ENCODE results near the gene TRIP13. TPM values are rescaled to one million over a fixed set of nuclear protein-coding genes. Genes with fewer than 3 reads are reported as not detected.

TRIP13 gene
- total and polyA plus RNA-seq, 9 of the 15 experiments (the other 6 are each of a cell fraction or from before 2014, with no cell fraction given) = 24.1 to 116 (median 53.2) TPM

GRCh38 chr5:885529-885928 is 7.2 kb upstream of the TRIP13 start:
- in situ Hi-C loops (cut with MboI) = no loop called here
- WGBS (ENCODE audit: insufficient coverage, low coverage, missing lambda C conversion rate) = 97% methylated on average over 11 of the region's 13 CpGs
- POLR2A ChIA-PET = no interaction called here

GRCh38 chr5:886036-886435 is 6.6 kb upstream of the TRIP13 start:
- ChIA-PET CTCF (ENCODE audit: low intra/inter-chr PET ratio) (no interaction called here), POLR2A (interaction anchor here (0.6 to 1.5 kb wide), 3 partner anchors 14 to 231 kb away, joined by 3 to 5 read pairs (median 3); no protein-coding TSS in a partner anchor)
- BruUV-seq (replicated peaks) = no TSS peak
- Histone ChIP-seq H3K4me3 (no peak overlapping the region), H2AFZ (ENCODE audit: low read depth, low read length) (no peak overlapping the region), H4K20me1 (replicated peaks; ENCODE audit: control insufficient read depth, insufficient read depth, low read length) (peaks cover 29% of the 10 kb centered on the region; the same call in 1 of the 2 replicates), H3K27ac (ENCODE audit: extremely low read depth, low read depth, low read length) (no peak overlapping the region), H3K79me2 (ENCODE audit: control insufficient read depth, insufficient read depth, low read length) (peaks cover 97% of the 10 kb centered on the region), H3K4me2 (ENCODE audit: insufficient read depth, low read length) (no peak overlapping the region), H3K9ac (ENCODE audit: insufficient read depth in 1 of 2, low read depth in 2 of 2, low read length in 2 of 2) (no peak overlapping the region), H3K36me3 (ENCODE audit: control insufficient read depth, insufficient read depth, low read length) (peaks cover 100% of the 10 kb centered on the region), H3K27me3 (ENCODE audit: control insufficient read depth in 2 of 2, insufficient read depth in 2 of 2, low read length in 2 of 2) (no peaks in the 10 kb centered on the region), H3K9me3 (replicated peaks; ENCODE audit: control insufficient read depth, insufficient read depth, low read depth, low read length) (no peaks in the 10 kb centered on the region), H3K4me1 (replicated peaks in 1 of 2; ENCODE audit: control insufficient read depth in 2 of 2, insufficient read depth in 2 of 2, low read length in 2 of 2) (peaks cover 10 to 26% of the 10 kb centered on the region in 2 experiments; a peak in 4 of 5 replicates), H3K9me1 (ENCODE audit: control insufficient read depth, insufficient read depth, low read length) (no peaks in the 10 kb centered on the region)
- FAIRE-seq = no peak
- WGBS (ENCODE audit: insufficient coverage, low coverage, missing lambda C conversion rate) = 96% methylated on average over 13 of the region's 13 CpGs
- in situ Hi-C loops (cut with MboI) (no loop called here), intact Hi-C loops (cut with micrococcal nuclease) (no loop called here)
- ATAC-seq = no peak
- no peak for DNase-seq (ENCODE audit: extremely low read depth in 1 of 4, low spot score in 3 of 4)
- TF ChIP-seq RBFOX2 (IDR thresholded peaks at IDR 0.05; ENCODE audit: low read depth, low read length) = peak; percentile 53
- no peak for TF ChIP-seq ZNF174 (CRISPR knock-in tag; IDR thresholded peaks at IDR 0.05)
- TF ChIP-seq POLR2G (IDR thresholded peaks at IDR 0.05; ENCODE audit: low read depth, low read length) = peak; percentile 63

More at GRCh38 chr5:885529-885928, 7.2 kb upstream of the TRIP13 start:
- Histone ChIP-seq H3K9me3 (replicated peaks; ENCODE audit: control insufficient read depth, insufficient read depth, low read depth, low read length) (no peaks in the 10 kb centered on the region), H3K4me2 (ENCODE audit: insufficient read depth, low read length) (no peak overlapping the region), H3K4me1 (replicated peaks in 1 of 2; ENCODE audit: control insufficient read depth in 2 of 2, insufficient read depth in 2 of 2, low read length in 2 of 2) (peaks cover 6 to 26% of the 10 kb centered on the region in 2 experiments; a peak in 4 of 5 replicates), H3K79me2 (ENCODE audit: control insufficient read depth, insufficient read depth, low read length) (peaks cover 92% of the 10 kb centered on the region), H3K36me3 (ENCODE audit: control insufficient read depth, insufficient read depth, low read length) (peaks cover 100% of the 10 kb centered on the region), H3K4me3 (no peak overlapping the region), H3K9me1 (ENCODE audit: control insufficient read depth, insufficient read depth, low read length) (no peaks in the 10 kb centered on the region), H4K20me1 (replicated peaks; ENCODE audit: control insufficient read depth, insufficient read depth, low read length) (peaks cover 24% of the 10 kb centered on the region; the same call in 1 of the 2 replicates), H3K27ac (ENCODE audit: extremely low read depth, low read depth, low read length) (no peak overlapping the region), H3K9ac (ENCODE audit: insufficient read depth in 1 of 2, low read depth in 2 of 2, low read length in 2 of 2) (no peak overlapping the region), H2AFZ (ENCODE audit: low read depth, low read length) (no peak overlapping the region), H3K27me3 (ENCODE audit: control insufficient read depth in 2 of 2, insufficient read depth in 2 of 2, low read length in 2 of 2) (no peaks in the 10 kb centered on the region)
- no peak for ATAC-seq
- intact Hi-C loops (cut with micrococcal nuclease) = no loop called here
- FAIRE-seq = no peak
- DNase-seq (ENCODE audit: extremely low read depth in 1 of 4, low spot score in 3 of 4) = no peak
- CTCF ChIA-PET (ENCODE audit: low intra/inter-chr PET ratio) = no interaction called here
- TF ChIP-seq ZNF740 (CRISPR knock-in tag; IDR thresholded peaks at IDR 0.05) (no peak), ZNF740 (tag; IDR thresholded peaks at IDR 0.05) (no peak), POLR2A (conservative IDR thresholded peaks at IDR 0.05) (no peak), RBFOX2 (IDR thresholded peaks at IDR 0.05; ENCODE audit: low read depth, low read length) (peak; percentile 1; the same call in 1 of the 2 replicates)
- no TSS peak for BruUV-seq (replicated peaks)

All from K562 (cell line).